Measurements from ENCODE around the gene GLYATL1.
A peak's percentile ranks its signal among the peaks of the same experiment; 100 is the strongest.

GLYATL1 gene

DNA sequence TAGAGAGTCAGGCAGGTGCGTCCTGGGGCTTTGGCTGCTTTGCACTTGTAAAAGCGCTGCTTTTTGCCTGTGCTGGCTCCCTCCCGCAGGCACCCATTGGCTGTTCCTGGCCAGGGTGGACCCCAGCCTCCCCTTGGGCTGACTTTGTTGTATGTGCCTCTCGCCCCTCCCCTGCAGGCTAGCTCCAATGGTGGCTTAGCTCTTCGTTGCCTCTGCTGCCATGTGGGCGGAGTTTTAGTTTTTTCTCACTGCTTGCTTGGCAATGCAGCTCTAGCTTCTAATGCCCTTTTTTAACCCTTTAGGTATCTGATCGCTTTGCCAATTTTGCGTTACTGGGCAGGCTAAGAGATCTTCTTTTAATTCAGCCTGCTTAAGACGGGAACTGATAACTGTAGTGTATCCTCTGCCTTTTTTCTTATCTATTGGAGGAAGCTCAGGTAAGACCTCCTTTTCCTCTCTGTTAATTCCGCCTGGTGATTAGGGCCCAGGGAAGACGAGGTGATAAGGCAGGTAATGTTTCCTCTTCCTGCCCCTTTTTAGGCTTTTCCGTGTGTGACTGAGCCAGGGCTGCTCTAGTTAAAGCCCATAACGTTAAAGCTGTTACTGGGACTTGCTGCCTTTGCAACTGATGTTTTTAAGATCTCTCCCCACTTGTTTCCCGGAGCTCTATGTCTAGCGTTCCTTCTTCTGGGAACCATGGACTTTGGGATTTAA lies 11.7 kb upstream of the GLYATL1 start:
- peak; percentile 23 for DNase-seq

- DNase-seq: no peak
Measured at GRCh38 chr11:58928107-58928499, 11.2 kb upstream of the GLYATL1 start.

DNA sequence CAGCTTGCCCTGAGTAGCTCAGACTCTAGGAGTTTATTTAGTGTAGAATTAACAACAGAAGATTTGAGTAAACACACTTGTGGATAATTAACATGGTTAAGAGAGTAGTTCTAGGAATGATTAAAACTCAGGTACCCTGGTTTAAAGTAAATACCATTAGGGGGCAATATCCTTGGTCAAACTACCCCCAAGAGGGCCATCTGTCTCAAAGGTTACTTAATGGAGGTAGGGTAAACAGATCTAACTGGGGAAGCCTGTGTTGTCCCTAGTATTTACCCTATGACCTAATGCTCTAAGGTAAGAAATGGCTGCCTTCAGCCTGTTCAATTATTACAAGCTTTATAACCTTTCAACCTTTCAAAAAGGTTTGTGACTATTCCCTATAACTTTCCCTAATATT lies 10.6 kb upstream of the GLYATL1 start:
- DNase-seq: no peak

DNA sequence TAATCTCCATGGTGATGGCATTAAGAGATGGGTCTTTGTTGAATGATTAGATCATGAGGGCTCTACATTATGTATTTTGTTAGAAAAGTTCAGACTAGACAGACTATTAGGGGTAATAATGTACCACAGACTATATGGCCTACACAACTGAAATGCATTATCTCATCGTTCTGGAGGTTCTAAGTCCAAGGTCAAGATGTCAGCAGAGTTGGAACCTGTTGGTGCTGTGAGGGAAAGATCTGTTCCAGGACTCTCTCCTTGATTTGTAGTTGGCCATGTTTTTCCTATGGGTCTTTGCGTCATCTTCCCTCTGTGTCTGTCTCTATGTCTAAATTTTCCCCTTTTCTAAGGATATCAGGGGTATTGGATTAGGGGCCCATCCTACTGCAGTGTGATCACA lies 8.4 kb upstream of the GLYATL1 start:
- no peak for DNase-seq

GRCh38 chr11:58933661-58934060 lies 5.6 kb upstream of the GLYATL1 start:
- no peak for DNase-seq

GRCh38 chr11:58934945-58935513 lies 4.3 kb upstream of the GLYATL1 start:
- DNase-seq: no peak

DNA sequence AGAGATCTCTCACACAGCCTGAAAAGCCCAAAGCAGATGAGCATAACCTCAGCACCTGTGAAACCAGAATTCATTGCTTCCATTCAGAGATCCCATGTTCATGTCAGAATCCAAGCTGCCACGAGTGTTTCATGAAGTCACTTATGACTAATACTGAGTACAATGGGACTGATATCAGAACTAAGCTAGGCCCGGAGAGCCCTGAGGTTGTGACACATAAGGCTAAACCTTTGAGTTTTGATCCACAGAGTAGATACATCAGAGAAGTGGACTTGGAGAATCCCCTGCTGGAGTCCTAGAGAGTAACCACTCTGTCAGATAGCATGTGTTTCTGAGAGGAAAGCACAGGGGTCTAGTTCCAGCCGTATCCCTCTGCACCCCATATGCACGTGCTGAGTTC lies 890 bp upstream of the GLYATL1 start:
- DNase-seq: no peak

GRCh38 chr11:58940028-58940427 lies 740 bp downstream of the GLYATL1 start:
- DNase-seq: no peak

DNA sequence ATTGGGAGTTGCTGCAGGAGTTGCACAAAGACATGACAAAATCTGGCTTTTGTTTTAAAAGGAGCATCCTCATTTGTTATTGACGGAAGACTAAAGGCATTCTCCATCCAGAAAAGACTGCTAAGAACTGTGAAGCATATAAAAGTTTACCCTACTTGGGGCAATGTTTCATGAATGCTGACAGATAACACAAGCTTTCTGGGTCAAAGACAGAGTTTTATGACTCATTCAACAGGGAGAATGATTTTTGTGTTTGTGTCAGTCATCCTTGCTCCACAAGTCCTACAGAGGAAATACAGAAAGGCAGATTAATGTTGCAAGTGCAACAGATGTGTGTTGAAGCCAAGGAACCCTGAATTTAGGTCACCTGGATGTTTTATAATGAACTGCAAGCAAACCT lies 2.5 kb downstream of the GLYATL1 start:
- no peak for DNase-seq

GRCh38 chr11:58945663-58946062 lies 6.4 kb downstream of the GLYATL1 start:
- DNase-seq: no peak

DNA sequence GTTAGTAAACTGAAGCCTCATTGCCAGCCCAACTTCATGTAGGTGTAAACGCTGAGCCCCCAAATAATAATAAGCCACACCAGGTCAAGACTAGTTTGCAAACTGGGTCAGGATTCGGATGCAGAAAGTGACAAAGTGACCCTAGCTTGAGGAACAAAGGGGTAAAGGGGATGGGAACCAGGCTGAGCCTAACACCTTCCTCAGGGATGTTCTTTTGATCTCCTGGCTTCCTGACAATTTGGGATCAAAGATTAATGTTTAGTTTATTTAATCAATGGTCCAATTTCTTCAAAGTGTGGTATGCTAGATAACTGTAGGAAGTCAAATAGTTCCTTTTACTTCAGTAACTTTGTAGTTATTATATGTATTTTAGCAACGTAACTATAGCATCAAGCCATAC lies 9.9 kb downstream of the GLYATL1 start:
- DNase-seq: no peak

DNA sequence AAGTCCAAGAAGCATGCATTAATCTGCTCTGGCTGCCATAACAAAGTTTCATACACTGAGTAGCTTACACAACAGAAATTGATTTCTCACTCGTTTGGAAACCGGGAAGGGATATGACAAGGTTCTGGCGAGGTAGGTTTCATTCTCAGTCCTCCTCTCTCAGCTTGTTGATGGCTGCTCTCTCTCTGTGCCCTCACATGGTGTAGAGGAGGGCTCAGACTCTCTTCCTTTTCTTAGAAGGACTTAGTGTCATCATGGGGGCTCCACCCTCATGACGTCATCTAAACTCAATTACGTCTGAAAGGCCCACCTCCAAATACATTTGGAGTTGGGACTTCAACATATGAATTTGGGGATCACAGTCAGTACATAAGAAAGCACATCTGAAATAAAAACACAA lies 18.6 kb downstream of the GLYATL1 start:
- DNase-seq: no peak

GRCh38 chr11:58958500-58958899 lies 19.2 kb downstream of the GLYATL1 start:
- peak; percentile 31 for DNase-seq

DNA sequence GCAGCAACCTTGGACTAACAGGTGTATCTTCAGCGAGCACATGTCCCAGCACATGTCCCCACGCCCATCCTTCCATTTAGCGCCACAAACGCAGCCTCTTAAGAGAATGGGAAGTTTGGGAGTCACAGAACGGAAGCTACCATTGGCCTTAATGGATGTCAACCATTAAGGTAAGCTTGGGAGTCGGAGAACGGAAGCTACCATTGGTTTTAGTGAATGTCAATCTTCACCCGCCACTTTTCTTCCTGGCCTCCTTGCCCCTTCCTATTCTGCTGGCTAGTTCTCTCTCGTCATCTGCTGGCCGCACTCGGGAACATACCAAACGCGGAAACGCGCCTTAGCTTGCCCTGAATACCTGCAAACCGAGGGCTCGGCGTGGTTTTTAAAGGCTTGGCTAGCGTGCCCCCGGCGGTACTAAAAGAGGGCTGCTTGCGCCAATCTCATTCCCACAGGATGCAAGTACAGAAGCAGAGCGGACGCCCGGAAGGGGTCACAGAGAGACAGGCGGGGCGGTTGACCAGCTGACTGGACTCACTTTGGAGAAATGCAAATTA lies 24.3 kb downstream of the GLYATL1 start:
- no peak for DNase-seq

DNA sequence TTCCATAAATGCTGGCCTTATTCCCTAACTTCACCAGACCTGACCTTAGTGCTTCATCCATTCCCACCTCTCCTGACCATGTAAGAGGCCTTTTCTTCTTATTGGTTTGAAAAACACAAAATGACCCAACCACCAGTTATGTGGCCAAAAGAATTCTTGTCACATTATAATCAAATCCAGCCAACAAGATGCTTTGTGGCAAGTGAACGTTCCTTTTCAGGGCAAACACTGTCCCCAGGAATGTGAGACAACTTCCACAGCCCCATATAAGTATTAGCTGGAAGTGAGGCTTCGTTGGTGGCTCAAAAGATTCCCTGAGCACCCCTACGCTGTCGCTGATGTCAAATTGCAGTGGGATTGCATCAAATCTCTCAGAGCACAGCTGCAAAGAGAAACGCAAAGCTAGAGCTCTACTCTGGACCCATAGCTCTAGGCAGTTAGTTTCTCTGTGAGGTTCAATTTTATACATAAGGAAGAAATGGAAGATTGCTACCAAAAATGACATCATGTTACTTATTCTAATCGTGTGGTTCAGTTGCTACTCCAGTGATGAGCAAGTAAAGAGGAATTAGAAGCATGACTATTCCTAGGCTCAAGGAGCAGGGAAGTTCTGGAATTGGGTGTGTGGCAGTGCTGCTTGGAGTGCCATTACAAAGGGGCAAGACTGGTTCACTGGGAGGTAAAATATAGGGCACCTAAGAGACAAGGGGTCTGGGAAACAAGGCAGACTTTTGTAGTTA lies 26.1 kb downstream of the GLYATL1 start:
- no peak for DNase-seq

DNA sequence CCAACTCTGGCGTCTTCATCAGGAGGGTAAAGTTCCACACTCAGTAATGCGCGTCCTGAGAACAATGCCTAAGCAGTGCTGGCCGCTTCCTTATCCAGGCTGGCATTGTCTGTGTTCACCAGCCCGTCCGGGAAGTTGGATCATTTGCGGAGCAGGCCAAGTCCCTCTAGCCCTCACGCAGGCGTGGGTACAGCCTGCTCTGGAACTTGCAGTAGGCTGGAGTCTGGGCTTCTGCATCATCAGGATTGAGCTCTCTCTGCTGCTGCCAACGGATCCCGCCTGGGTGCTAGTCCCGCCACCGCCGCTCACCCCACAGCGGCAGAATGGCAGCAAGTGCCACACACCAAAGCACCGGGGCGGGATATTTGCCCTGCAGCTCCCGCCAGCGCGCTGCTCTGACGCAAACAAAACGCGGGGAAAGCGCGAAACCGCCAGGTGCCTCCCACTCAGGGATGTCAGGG lies 29.0 kb downstream of the GLYATL1 start:
- DNase-seq: no peak

DNA sequence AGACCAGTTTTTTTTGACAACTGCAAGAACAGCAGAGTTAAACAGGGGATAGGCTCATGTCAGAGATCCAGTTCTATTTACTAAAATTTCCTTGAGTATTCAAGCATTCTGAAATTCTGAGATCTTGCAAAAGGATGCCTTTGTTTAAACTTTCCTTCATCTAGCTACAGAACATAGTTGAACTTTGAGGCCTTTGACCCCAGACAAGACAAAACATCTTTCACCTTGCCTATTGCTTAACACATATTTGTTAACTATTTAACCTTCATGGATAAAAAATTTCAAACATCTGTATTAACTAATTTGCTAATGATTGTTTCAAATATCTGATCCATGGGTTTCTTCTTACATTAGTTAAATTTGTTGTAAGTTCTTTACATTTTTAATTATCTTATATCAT lies 38.2 kb downstream of the GLYATL1 start:
- DNase-seq: no peak

GRCh38 chr11:58979222-58979621 lies 39.9 kb downstream of the GLYATL1 start:
- DNase-seq: no peak

DNA sequence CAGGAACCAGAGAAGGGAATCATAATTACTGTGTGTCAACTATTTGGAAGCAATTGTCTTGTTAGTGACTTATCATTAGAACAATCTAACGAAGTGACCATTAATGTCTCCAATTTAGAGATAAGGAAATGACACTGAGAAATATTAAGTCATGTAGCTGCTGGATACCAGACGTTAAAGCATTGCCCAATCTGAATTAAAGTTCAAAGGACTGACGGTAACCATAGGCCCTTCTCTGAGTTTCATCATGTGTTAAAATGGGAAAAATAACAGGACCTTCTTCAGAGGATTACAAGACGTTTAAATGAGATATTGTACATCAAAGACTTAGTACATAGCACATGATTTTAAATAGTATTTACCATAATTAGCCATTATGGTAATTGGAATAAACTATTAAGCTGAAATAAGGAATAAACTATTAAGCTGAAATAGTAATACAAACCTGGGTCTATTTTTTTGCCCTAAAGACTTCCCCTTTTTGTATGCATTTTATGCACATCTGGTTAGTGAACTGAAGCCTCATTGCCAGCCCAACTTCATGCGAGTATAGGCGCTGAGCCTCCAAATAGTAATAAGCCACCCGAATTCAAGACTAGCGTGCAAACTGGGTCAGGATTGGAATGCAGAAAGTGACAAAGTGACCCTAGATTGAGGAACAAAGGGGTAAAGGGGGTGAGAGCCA lies 41.0 kb downstream of the GLYATL1 start:
- no peak for DNase-seq

GRCh38 chr11:58992489-58992888 lies 53.2 kb downstream of the GLYATL1 start:
- DNase-seq: no peak

DNA sequence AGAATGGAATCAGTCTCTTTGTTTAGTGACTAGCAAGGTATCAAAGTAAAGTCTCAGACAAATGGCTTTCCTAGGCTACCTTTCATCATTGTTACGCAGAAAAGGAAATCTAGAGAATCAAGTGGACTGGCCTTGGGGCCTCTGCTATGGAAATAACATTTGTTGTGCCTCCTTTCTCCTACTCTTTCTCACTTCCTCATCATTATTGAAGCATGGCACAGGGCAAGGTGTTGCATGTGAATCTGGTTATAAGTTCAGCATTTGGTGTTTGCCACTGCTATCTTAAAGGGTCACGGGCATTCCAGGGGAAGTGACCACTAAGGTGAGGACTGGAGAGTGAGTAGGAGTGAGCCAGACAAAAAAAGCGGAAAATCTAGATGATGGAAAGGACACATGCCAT lies 54.9 kb downstream of the GLYATL1 start:
- no peak for DNase-seq

GRCh38 chr11:58998480-58999290 lies 59.4 kb downstream of the GLYATL1 start:
- no peak for DNase-seq

Measured in CD4-positive, alpha-beta T cell treated with Interleukin-15 for 1 hour (primary cell).